OCI-LY7 (cell line): Measurements from ENCODE around the gene GLCCI1. TPM values are rescaled to one million over a fixed set of nuclear protein-coding genes. Genes with fewer than 3 reads are reported as not detected.

Experiments used
- BruUV-seq: library from RNA; stranded (reverse); fragments of 400-500 nt; replicated peaks from 2 replicates; lab custom pipeline; 2021; lab: Mats Ljungman, UMichigan
- CTCF ChIA-PET: fragments of 300-600 bp; sonication (Branson Sonifier 250); formaldehyde crosslinking; loops from one replicate; lab custom pipeline; 2022; ENCODE audit warnings: antibody characterized with exemption; ENCODE audit not compliant: unreplicated experiment; lab: Charles Lee
- POLR2A ChIA-PET: fragments of 300-600 bp; sonication (Branson Sonifier 250); formaldehyde crosslinking; loops from one replicate; lab custom pipeline; 2022; ENCODE audit warnings: antibody characterized with exemption; lab: Charles Lee
- DNase-seq: peaks from one replicate; pipeline ENCODE4 v3.0.0-alpha.2; 2015; ENCODE audit warnings: low spot score
- H2AFZ ChIP-seq: fragments of 200-600 bp; sonication (generic), shearing (Covaris generic); 2 replicates; pipeline ENCODE4 v1.6.1; 2014; ENCODE audit warnings: mild to moderate bottlenecking, antibody characterized with exemption, low read length, moderate library complexity
- H3K27ac ChIP-seq: fragments of 200-600 bp; sonication (generic); 2 replicates; pipeline ENCODE4 v1.5.1; 2014; ENCODE audit warnings: mixed run types, low read depth, mild to moderate bottlenecking, moderate library complexity, low read length, inconsistent platforms; ENCODE audit not compliant: poor library complexity, severe bottlenecking
- H3K36me3 ChIP-seq: fragments of 200-600 bp; sonication (generic); 2 replicates; pipeline ENCODE4 v1.6.1; 2014; ENCODE audit warnings: mild to moderate bottlenecking, antibody characterized with exemption, low read length, moderate library complexity, mixed read lengths; ENCODE audit not compliant: insufficient read depth
- H3K4me1 ChIP-seq: fragments of 200-600 bp; sonication (generic); 2 replicates; pipeline ENCODE4 v1.5.1; 2014; ENCODE audit warnings: mild to moderate bottlenecking, low read length; ENCODE audit not compliant: insufficient read depth, poor library complexity, severe bottlenecking
- H3K4me2 ChIP-seq: fragments of 200-600 bp; sonication (generic); 2 replicates; pipeline ENCODE4 v1.6.1; 2014; ENCODE audit warnings: mild to moderate bottlenecking, low read length
- H3K4me3 ChIP-seq: fragments of 200-600 bp; sonication (generic); 2 replicates; pipeline ENCODE4 v1.5.1; 2014; ENCODE audit warnings: mild to moderate bottlenecking, low read depth, low read length; ENCODE audit not compliant: poor library complexity, severe bottlenecking
- H3K79me2 ChIP-seq: fragments of 200-600 bp; sonication (generic); 2 replicates; pipeline ENCODE4 v1.6.1; 2016; ENCODE audit warnings: low read depth, mild to moderate bottlenecking, low read length, moderate library complexity, mixed read lengths; ENCODE audit not compliant: insufficient read depth
- H3K9me2 ChIP-seq: fragments of 200-600 bp; sonication (generic); 2 replicates; pipeline ENCODE4 v1.6.1; 2016; ENCODE audit warnings: mild to moderate bottlenecking, low read length, mixed read lengths; ENCODE audit not compliant: insufficient read depth
- H3K9me3 ChIP-seq: fragments of 200-600 bp; sonication (generic); 2 replicates; pipeline ENCODE4 v1.6.1; 2014; ENCODE audit warnings: mild to moderate bottlenecking, mixed run types, low read length, mixed read lengths
- H4K20me1 ChIP-seq: fragments of 200-600 bp; sonication (generic); 2 replicates; pipeline ENCODE4 v1.6.1; 2014; ENCODE audit warnings: mild to moderate bottlenecking, antibody characterized with exemption, low read length, moderate library complexity, mixed read lengths; ENCODE audit not compliant: insufficient read depth
- EZH2phosphoT487 ChIP-seq: fragments of 200-600 bp; sonication (generic); IDR thresholded peaks from 2 replicates; pipeline ENCODE4 v1.6.1; 2018; ENCODE audit warnings: low read depth, borderline replicate concordance, mild to moderate bottlenecking, mixed run types, antibody characterized with exemption, low read length, moderate library complexity, mixed read lengths
- intact Hi-C: fragments of 100-400 bp; cut with micrococcal nuclease; formaldehyde crosslinking; loops from one replicate; pipeline ENCODE4 v1.10.0; 2022; ENCODE audit not compliant: unreplicated experiment
- total RNA-seq, 2 experiments: library from RNA; depleted of rRNA in 1 of 2; stranded (reverse); fragments of >200 nt in 1 of 2; shearing (Covaris generic) in 1 of 2; gene quantifications; 2 replicates each; pipeline ENCODE4 v1.2.3, GENCODE V29; 2014 to 2022
- TF ChIP-seq, protein P1 (sequence below): fragments of 200-600 bp; sonication (generic); conservative IDR thresholded peaks from 2 replicates; pipeline ENCODE4 v1.5.1; 2014; ENCODE audit warnings: mild to moderate bottlenecking, antibody characterized with exemption, low read length, moderate library complexity, mixed read lengths

GLCCI1 gene
- total RNA-seq, 2 experiments from 2014 or later = 21.3 to 85.6 TPM

DNA sequence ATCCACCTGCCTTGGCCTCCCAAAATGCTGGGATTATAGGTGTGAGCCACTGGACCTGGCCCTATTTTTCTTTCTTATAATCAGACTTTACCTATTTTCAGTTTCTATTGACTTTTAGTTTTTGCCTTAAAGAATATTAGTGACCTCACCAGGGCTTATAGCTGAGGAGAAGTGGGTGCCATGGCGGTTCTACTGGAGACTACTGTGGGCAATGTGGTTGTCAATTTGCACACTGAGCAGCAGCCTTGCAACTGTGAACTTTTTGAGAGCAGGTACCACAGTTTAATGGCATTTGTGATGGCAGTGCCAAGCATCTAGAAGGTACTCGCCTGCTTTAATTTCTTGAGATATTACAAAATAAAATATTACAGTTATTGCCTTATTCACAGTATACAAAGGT is 11.5 kb downstream of the GLCCI1 start:
- Histone ChIP-seq H2AFZ (no peak overlapping the region), H3K36me3 (peaks cover 19% of the 10 kb centered on the region), H3K4me3 (no peak overlapping the region), H3K4me1 (peaks cover 17% of the 10 kb centered on the region), H3K9me2 (no peaks in the 10 kb centered on the region), H3K9me3 (0 out of 2 replicates have a peak, but pooled peaks cover 5% of the 10 kb centered on the region), H3K4me2 (no peak overlapping the region), H3K27ac (no peak overlapping the region), H4K20me1 (peaks cover 42% of the 10 kb centered on the region), H3K79me2 (peaks cover 100% of the 10 kb centered on the region)
- no peak for TF ChIP-seq EZH2phosphoT487
- TF ChIP-seq, protein P1, sequence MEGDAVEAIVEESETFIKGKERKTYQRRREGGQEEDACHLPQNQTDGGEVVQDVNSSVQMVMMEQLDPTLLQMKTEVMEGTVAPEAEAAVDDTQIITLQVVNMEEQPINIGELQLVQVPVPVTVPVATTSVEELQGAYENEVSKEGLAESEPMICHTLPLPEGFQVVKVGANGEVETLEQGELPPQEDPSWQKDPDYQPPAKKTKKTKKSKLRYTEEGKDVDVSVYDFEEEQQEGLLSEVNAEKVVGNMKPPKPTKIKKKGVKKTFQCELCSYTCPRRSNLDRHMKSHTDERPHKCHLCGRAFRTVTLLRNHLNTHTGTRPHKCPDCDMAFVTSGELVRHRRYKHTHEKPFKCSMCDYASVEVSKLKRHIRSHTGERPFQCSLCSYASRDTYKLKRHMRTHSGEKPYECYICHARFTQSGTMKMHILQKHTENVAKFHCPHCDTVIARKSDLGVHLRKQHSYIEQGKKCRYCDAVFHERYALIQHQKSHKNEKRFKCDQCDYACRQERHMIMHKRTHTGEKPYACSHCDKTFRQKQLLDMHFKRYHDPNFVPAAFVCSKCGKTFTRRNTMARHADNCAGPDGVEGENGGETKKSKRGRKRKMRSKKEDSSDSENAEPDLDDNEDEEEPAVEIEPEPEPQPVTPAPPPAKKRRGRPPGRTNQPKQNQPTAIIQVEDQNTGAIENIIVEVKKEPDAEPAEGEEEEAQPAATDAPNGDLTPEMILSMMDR = no peak
- POLR2A ChIA-PET = interaction anchor here (0.9 to 4.9 kb wide), 3 partner anchors 10 to 207 kb away, joined by 3 to 26 read pairs (median 3); no protein-coding TSS in a partner anchor
- CTCF ChIA-PET = no interaction called here
- DNase-seq = no peak
- BruUV-seq = no TSS peak
- intact Hi-C loops = no loop called here

DNA sequence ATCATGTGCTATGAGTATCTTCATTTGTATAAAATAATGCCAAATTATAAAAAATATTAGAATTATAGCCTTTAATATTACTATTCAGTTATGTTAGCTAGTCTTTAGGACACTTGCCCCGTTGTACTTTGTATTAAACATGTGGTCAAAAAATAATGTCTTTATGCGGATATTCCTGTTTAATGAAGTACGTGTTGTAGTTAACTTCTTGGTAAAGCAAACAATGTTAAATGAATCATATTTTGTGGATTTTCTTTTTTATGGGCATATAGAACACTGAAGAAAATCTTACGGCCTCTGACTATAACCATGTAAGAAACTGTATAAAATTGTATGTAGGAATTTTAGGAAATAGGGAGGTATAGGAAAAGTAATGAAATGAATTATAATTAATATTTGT is 14.3 kb downstream of the GLCCI1 start:
- no peaks in the 10 kb centered on the region for H3K9me3 ChIP-seq
- ChIA-PET POLR2A (interaction anchor here (0.9 to 1.3 kb wide), 4 partner anchors 10 to 34 kb away, joined by 3 read pairs; no protein-coding TSS in a partner anchor), CTCF (no interaction called here)
- no peak overlapping the region for H3K27ac ChIP-seq
- no peaks in the 10 kb centered on the region for H3K9me2 ChIP-seq
- no TSS peak for BruUV-seq
- no peak overlapping the region for H2AFZ ChIP-seq
- no peak for DNase-seq
- no peak overlapping the region for H3K4me2 ChIP-seq
- peaks cover 99% of the 10 kb centered on the region for H3K79me2 ChIP-seq
- TF ChIP-seq, protein P1 = no peak
- TF ChIP-seq EZH2phosphoT487 = no peak
- H4K20me1 ChIP-seq = peaks cover 39% of the 10 kb centered on the region
- H3K4me1 ChIP-seq = peaks cover 2% of the 10 kb centered on the region
- intact Hi-C loops = no loop called here
- H3K4me3 ChIP-seq = no peak overlapping the region
- peaks cover 17% of the 10 kb centered on the region for H3K36me3 ChIP-seq

DNA sequence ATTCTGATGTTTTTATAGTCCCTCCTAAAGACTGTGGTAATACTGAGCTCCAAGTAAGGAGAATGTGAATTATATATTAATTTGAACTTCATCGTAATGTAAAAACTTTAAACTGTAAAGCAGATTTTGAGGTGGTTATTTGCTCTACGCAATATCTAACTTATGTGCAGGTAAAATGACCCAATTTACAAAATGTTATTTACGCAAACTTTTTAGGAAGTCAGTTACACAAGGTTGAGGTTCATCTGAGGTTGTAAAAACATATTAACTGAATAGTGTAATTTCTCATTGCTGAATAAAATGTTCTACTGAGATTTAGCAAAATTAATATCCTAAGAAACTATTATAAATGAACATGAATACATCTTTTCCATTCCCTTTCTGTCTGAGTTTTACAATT is 15.8 kb downstream of the GLCCI1 start:
- Histone ChIP-seq H3K9me2 (no peaks in the 10 kb centered on the region), H3K9me3 (no peaks in the 10 kb centered on the region), H3K4me3 (no peak overlapping the region), H4K20me1 (peaks cover 31% of the 10 kb centered on the region), H3K79me2 (peaks cover 99% of the 10 kb centered on the region), H3K36me3 (peaks cover 17% of the 10 kb centered on the region), H2AFZ (no peak overlapping the region), H3K4me2 (no peak overlapping the region), H3K27ac (no peak overlapping the region), H3K4me1 (peaks cover 3% of the 10 kb centered on the region)
- no TSS peak for BruUV-seq
- intact Hi-C loops = no loop called here
- TF ChIP-seq, protein P1 = no peak
- TF ChIP-seq EZH2phosphoT487 = no peak
- no peak for DNase-seq
- POLR2A ChIA-PET = no interaction called here
- CTCF ChIA-PET = no interaction called here
